Suprapubic skin (tissue), 4 donors: ENCODE measurements around the gene CBARP.

Experiments used
- CTCF ChIP-seq, 2 donors: fragments of 200-600 bp in 1 of 2; fragments of 450-650 bp in 1 of 2; sonication (generic) in 1 of 2; IDR thresholded peaks; one replicate each; pipeline ENCODE4 v1.5.1; 2016 to 2019; ENCODE audit warnings: antibody characterized with exemption in 2 of 2, mild to moderate bottlenecking in 1 of 2, moderate library complexity in 1 of 2
- EP300 ChIP-seq: sonication (generic); formaldehyde crosslinking; IDR thresholded peaks from one replicate; pipeline ENCODE4 v1.6.1; 2017; ENCODE audit warnings: antibody characterized with exemption
- POLR2A ChIP-seq, 2 donors: fragments of 450-650 bp; IDR thresholded peaks; one replicate each; pipeline ENCODE4 v1.6.1; 2017; ENCODE audit warnings: antibody characterized with exemption in 2 of 2, mild to moderate bottlenecking in 2 of 2, moderate library complexity in 2 of 2
- POLR2AphosphoS5 ChIP-seq, 3 donors: sonication (generic); formaldehyde crosslinking; IDR thresholded peaks; one replicate each; pipeline ENCODE4 v1.6.1; 2017; ENCODE audit warnings: antibody characterized with exemption in 3 of 3

GRCh38 chr19:1232652-1233072, 5.1 kb downstream of the CBARP start:
- TF ChIP-seq CTCF (IDR thresholded peaks at IDR 0.05) (no peak), POLR2AphosphoS5 (IDR thresholded peaks at IDR 0.05) (no peak), POLR2A (IDR thresholded peaks at IDR 0.05) (no peak), EP300 (no peak)
